Dedifferentiated amniotic fluid mesenchymal stem cell (primary cell): ENCODE measurements around the gene TP53AIP1.
"Not testable (repeated sequence)": the region's sequence is repeated elsewhere in the genome, so short reads cannot be mapped to it uniquely, and the experiment has no call there.

Experiments used
- DNase-seq: peaks from one replicate; pipeline ENCODE4 v3.0.0-alpha.2; 2016; ENCODE audit errors: extremely low spot score

The TP53AIP1 gene

GRCh38 chr11:128926000-128926399 lies 16.7 kb downstream of the TP53AIP1 start:
- no peak for DNase-seq

- DNase-seq: no peak
These were observed 17.4 kb downstream of the TP53AIP1 start for GRCh38 chr11:128925250-128925600.

- no peak for DNase-seq
These were observed 18.0 kb downstream of the TP53AIP1 start for GRCh38 chr11:128924510-128925249.

GRCh38 chr11:128924104-128924503 lies 18.6 kb downstream of the TP53AIP1 start:
- no peak for DNase-seq

GRCh38 chr11:128921793-128922192 lies 20.9 kb downstream of the TP53AIP1 start:
- no peak for DNase-seq

GRCh38 chr11:128920666-128921065 lies 22.0 kb downstream of the TP53AIP1 start:
- DNase-seq: no peak

GRCh38 chr11:128919635-128920034 lies 23.0 kb downstream of the TP53AIP1 start:
- DNase-seq: not testable (repeated sequence)

- no peak for DNase-seq
These were observed 23.5 kb downstream of the TP53AIP1 start for GRCh38 chr11:128919216-128919615.

GRCh38 chr11:128917144-128917724 lies 25.4 kb downstream of the TP53AIP1 start:
- DNase-seq: no peak

GRCh38 chr11:128916681-128917080 lies 26.0 kb downstream of the TP53AIP1 start:
- no peak for DNase-seq

GRCh38 chr11:128916037-128916572 lies 26.6 kb downstream of the TP53AIP1 start:
- no peak for DNase-seq

GRCh38 chr11:128915149-128915521 lies 27.5 kb downstream of the TP53AIP1 start:
- DNase-seq: no peak

- DNase-seq: no peak
These were observed 28.2 kb downstream of the TP53AIP1 start for GRCh38 chr11:128914216-128915148.

GRCh38 chr11:128913806-128914205 lies 28.9 kb downstream of the TP53AIP1 start:
- DNase-seq: no peak

GRCh38 chr11:128911701-128912100 lies 31.0 kb downstream of the TP53AIP1 start:
- DNase-seq: no peak

GRCh38 chr11:128911239-128911638 lies 31.4 kb downstream of the TP53AIP1 start:
- no peak for DNase-seq

GRCh38 chr11:128910576-128910975 lies 32.1 kb downstream of the TP53AIP1 start:
- DNase-seq: no peak

- DNase-seq: no peak
These were observed 33.1 kb downstream of the TP53AIP1 start for GRCh38 chr11:128909438-128910125.

GRCh38 chr11:128908391-128909246 lies 34.1 kb downstream of the TP53AIP1 start:
- DNase-seq: peak; percentile 51

GRCh38 chr11:128907585-128907984 lies 35.1 kb downstream of the TP53AIP1 start:
- no peak for DNase-seq
